H1 (cell line): ENCODE data around the gene SKAP2. TPM values are rescaled to one million over a fixed set of nuclear protein-coding genes. Genes with fewer than 3 reads are reported as not detected.

Experiments used
- HDAC2 ChIP-seq, 2 experiments: fragments of 300-600 bp in 1 of 2; sonication (generic) in 1 of 2; IDR thresholded peaks; 2 replicates each; pipeline ENCODE4 v1.6.1; 2011 to 2012; ENCODE audit warnings: low read depth in 2 of 2, low read length in 2 of 2, mild to moderate bottlenecking in 2 of 2, moderate library complexity in 2 of 2, borderline replicate concordance in 1 of 2, inconsistent platforms in 1 of 2
- SP4 ChIP-seq: IDR thresholded peaks from 2 replicates; pipeline ENCODE4 v1.6.1; 2012; ENCODE audit warnings: low read length, inconsistent platforms
- polyA plus RNA-seq, 7 experiments: library from polyadenylated mRNA; depleted of rRNA in 3 of 7; stranded (reverse) in 5 of 7; unstranded in 2 of 7; fragments of >200 nt in 5 of 7; fragments of 200-250 nt in 2 of 7; gene quantifications; 1 replicate in 5 of 7; 2 replicates in 1 of 7; 4 replicates in 1 of 7; pipeline versions ENCODE4 v1.2.1 to v1.2.3, GENCODE V29; 2011 to 2013; ENCODE audit warnings: missing spikeins in 2 of 7, mixed read lengths in 2 of 7
- total RNA-seq: library from RNA; stranded (reverse); fragmentation: NEBNext Ultra II Directional; extraction: Animal tissue kit (Norgen Biotek cat#: 25700); gene quantifications from 2 replicates; pipeline ENCODE4 v1.2.1, GENCODE V29; 2021

The SKAP2 gene
- total and polyA plus RNA-seq, 2 of the 8 experiments (the other 6 are each of a cell fraction or from before 2014, with no cell fraction given): 0.53 to 5.1 TPM

DNA sequence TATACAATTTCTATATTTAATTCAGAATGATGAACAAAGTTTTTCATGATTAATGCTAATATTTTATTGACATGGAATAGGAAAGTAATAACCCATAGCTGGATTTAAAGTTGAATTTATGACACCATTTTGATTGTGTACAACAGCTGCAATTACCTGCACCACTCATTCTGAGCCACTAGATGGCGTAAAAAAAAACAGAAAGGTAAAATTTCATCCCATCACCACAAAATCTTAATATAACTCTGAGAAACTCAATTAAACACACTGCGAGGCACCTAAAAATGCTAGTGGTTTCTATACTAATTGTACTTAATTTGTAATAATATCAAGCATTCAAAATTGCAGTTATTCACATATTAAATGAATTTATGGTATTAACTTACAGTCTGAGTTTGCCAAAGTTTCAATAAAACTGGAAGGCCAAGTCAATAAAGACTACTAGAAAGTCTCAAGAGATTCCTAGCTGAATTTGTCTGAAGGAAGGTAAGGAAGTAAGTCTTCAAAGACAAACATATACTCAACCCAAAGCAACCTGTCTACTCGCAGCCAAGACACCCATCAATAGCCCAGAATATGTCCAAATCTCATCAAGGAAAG, 182.5 kb downstream of the SKAP2 start (continued):
- no peak for TF ChIP-seq HDAC2 (IDR thresholded peaks at IDR 0.05; ENCODE audit: borderline replicate concordance in 1 of 2, low read depth in 2 of 2, low read length in 2 of 2)
- no peak for TF ChIP-seq SP4
